ENCODE data around the gene SIL1. TPM values are rescaled to one million over a fixed set of nuclear protein-coding genes. Genes with fewer than 3 reads are reported as not detected.

SIL1 gene
- polyA plus RNA-seq, 2 of the 4 experiments (the other 2 are of a cell fraction): 27.6 to 45.5 TPM

DNA sequence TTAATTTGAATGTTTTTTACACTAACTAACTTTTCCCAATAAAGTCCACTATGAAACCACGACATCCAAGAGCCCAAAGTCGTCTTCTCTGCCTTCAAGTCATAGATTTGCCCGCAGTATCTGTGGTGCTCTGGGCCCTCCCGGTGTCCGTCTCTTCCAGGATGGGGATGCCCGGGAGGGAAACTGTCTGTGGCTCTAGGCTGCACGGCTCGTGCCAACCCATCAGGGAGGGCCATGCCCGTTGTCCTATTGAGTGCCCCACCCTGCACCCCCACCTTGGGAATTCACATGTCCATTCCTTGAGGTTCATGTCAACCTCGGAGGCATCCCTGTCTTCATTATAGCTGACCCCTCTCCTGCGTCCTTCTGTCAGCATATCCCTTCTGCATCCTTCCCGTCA lies 263.2 kb downstream of the SIL1 start (continued):
- TF ChIP-seq, protein P1, sequence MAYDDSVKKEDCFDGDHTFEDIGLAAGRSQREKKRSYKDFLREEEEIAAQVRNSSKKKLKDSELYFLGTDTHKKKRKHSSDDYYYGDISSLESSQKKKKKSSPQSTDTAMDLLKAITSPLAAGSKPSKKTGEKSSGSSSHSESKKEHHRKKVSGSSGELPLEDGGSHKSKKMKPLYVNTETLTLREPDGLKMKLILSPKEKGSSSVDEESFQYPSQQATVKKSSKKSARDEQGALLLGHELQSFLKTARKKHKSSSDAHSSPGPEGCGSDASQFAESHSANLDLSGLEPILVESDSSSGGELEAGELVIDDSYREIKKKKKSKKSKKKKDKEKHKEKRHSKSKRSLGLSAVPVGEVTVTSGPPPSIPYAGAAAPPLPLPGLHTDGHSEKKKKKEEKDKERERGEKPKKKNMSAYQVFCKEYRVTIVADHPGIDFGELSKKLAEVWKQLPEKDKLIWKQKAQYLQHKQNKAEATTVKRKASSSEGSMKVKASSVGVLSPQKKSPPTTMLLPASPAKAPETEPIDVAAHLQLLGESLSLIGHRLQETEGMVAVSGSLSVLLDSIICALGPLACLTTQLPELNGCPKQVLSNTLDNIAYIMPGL (CRISPR knock-in tag; IDR thresholded peaks at IDR 0.05; ENCODE audit: borderline replicate concordance): no peak

DNA sequence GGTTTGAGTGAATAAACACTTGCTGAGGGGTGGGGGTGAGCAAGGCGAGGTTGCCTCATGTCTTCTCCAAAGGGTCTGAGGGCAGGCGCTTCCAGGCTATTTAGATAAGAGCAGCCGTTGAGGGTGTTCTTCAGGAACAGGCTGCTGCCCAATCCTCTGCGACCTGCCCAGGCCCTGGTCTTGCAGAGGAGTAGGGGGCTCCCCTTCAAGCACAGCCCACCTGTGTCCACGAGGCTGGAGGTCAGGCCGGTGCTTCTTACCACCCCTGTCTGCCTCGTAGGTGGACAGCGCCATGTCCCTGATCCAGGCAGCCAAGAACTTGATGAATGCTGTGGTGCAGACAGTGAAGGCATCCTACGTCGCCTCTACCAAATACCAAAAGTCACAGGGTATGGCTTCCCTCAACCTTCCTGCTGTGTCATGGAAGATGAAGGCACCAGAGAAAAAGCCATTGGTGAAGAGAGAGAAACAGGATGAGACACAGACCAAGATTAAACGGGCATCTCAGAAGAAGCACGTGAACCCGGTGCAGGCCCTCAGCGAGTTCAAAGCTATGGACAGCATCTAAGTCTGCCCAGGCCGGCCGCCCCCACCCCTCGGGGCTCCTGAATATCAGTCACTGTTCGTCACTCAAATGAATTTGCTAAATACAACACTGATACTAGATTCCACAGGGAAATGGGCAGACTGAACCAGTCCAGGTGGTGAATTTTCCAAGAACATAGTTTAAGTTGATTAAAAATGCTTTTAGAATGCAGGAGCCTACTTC lies 264.5 kb downstream of the SIL1 start:
- Histone ChIP-seq H3K4me2 (no peak overlapping the region), H3K9me3 (no peaks in the 10 kb centered on the region), H3K27ac (no peak overlapping the region), H3K4me3 (no peak overlapping the region), H3K4me1 (no peaks in the 10 kb centered on the region)
- ATAC-seq: no peak
- ChIA-PET POLR2A (no interaction called here), CTCF (interaction anchor here (0.6 to 0.7 kb wide), 2 partner anchors 50 to 222 kb away, joined by 3 read pairs; no protein-coding TSS in a partner anchor)
- FAIRE-seq: no peak
- TF ChIP-seq, protein P2, sequence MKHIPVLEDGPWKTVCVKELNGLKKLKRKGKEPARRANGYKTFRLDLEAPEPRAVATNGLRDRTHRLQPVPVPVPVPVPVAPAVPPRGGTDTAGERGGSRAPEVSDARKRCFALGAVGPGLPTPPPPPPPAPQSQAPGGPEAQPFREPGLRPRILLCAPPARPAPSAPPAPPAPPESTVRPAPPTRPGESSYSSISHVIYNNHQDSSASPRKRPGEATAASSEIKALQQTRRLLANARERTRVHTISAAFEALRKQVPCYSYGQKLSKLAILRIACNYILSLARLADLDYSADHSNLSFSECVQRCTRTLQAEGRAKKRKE (CRISPR knock-in tag; IDR thresholded peaks at IDR 0.05; ENCODE audit: low read depth): no peak
- TF ChIP-seq, protein P3, sequence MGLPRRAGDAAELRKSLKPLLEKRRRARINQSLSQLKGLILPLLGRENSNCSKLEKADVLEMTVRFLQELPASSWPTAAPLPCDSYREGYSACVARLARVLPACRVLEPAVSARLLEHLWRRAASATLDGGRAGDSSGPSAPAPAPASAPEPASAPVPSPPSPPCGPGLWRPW (IDR thresholded peaks at IDR 0.05): no peak
- TF ChIP-seq PHF8 (IDR thresholded peaks at IDR 0.05; ENCODE audit: borderline replicate concordance, low read depth) (no peak), KDM1A (IDR thresholded peaks at IDR 0.05; ENCODE audit: low read depth) (no peak), HOXB5 (CRISPR knock-in tag; IDR thresholded peaks at IDR 0.05) (no peak), JUNB (IDR thresholded peaks at IDR 0.05) (no peak), EP300 (IDR thresholded peaks at IDR 0.05) (no peak), HEYL (CRISPR knock-in tag; IDR thresholded peaks at IDR 0.05) (no peak), ZFP36 (IDR thresholded peaks at IDR 0.05; ENCODE audit: borderline replicate concordance, partially characterized antibody) (no peak), ZC3H11A (IDR thresholded peaks at IDR 0.05) (no peak), EHF (CRISPR knock-in tag; IDR thresholded peaks at IDR 0.05) (no peak), RFX5 (IDR thresholded peaks at IDR 0.05) (no peak), MAFK (IDR thresholded peaks at IDR 0.05; ENCODE audit: partially characterized antibody) (no peak)
- TF ChIP-seq, protein P4, sequence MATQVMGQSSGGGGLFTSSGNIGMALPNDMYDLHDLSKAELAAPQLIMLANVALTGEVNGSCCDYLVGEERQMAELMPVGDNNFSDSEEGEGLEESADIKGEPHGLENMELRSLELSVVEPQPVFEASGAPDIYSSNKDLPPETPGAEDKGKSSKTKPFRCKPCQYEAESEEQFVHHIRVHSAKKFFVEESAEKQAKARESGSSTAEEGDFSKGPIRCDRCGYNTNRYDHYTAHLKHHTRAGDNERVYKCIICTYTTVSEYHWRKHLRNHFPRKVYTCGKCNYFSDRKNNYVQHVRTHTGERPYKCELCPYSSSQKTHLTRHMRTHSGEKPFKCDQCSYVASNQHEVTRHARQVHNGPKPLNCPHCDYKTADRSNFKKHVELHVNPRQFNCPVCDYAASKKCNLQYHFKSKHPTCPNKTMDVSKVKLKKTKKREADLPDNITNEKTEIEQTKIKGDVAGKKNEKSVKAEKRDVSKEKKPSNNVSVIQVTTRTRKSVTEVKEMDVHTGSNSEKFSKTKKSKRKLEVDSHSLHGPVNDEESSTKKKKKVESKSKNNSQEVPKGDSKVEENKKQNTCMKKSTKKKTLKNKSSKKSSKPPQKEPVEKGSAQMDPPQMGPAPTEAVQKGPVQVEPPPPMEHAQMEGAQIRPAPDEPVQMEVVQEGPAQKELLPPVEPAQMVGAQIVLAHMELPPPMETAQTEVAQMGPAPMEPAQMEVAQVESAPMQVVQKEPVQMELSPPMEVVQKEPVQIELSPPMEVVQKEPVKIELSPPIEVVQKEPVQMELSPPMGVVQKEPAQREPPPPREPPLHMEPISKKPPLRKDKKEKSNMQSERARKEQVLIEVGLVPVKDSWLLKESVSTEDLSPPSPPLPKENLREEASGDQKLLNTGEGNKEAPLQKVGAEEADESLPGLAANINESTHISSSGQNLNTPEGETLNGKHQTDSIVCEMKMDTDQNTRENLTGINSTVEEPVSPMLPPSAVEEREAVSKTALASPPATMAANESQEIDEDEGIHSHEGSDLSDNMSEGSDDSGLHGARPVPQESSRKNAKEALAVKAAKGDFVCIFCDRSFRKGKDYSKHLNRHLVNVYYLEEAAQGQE (IDR thresholded peaks at IDR 0.05): no peak
- TF ChIP-seq, protein P5, sequence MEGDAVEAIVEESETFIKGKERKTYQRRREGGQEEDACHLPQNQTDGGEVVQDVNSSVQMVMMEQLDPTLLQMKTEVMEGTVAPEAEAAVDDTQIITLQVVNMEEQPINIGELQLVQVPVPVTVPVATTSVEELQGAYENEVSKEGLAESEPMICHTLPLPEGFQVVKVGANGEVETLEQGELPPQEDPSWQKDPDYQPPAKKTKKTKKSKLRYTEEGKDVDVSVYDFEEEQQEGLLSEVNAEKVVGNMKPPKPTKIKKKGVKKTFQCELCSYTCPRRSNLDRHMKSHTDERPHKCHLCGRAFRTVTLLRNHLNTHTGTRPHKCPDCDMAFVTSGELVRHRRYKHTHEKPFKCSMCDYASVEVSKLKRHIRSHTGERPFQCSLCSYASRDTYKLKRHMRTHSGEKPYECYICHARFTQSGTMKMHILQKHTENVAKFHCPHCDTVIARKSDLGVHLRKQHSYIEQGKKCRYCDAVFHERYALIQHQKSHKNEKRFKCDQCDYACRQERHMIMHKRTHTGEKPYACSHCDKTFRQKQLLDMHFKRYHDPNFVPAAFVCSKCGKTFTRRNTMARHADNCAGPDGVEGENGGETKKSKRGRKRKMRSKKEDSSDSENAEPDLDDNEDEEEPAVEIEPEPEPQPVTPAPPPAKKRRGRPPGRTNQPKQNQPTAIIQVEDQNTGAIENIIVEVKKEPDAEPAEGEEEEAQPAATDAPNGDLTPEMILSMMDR (IDR thresholded peaks at IDR 0.05): no peak
- 93% methylated on average over 17 of the region's 18 CpGs for WGBS (ENCODE audit: missing lambda C conversion rate)
- DNase-seq (ENCODE audit: low read depth in 1 of 2, low spot score in 1 of 2): no peak

All from A549 (cell line).